22Rv1 (cell line): ENCODE results near the gene ZNF135.

Experiments
- ZFX ChIP-seq: fragments of 450-650 bp; IDR thresholded peaks from 2 replicates; pipeline ENCODE4 v1.6.1; 2017; ENCODE audit warnings: antibody characterized with exemption, borderline replicate concordance
- TF ChIP-seq, protein P1 (sequence below): fragments of 450-650 bp; IDR thresholded peaks from 2 replicates; pipeline ENCODE4 v1.5.1; 2017; ENCODE audit warnings: mild to moderate bottlenecking

GRCh38 chr19:58084596-58085347 lies 25.7 kb downstream of the ZNF135 start:
- TF ChIP-seq, protein P1, sequence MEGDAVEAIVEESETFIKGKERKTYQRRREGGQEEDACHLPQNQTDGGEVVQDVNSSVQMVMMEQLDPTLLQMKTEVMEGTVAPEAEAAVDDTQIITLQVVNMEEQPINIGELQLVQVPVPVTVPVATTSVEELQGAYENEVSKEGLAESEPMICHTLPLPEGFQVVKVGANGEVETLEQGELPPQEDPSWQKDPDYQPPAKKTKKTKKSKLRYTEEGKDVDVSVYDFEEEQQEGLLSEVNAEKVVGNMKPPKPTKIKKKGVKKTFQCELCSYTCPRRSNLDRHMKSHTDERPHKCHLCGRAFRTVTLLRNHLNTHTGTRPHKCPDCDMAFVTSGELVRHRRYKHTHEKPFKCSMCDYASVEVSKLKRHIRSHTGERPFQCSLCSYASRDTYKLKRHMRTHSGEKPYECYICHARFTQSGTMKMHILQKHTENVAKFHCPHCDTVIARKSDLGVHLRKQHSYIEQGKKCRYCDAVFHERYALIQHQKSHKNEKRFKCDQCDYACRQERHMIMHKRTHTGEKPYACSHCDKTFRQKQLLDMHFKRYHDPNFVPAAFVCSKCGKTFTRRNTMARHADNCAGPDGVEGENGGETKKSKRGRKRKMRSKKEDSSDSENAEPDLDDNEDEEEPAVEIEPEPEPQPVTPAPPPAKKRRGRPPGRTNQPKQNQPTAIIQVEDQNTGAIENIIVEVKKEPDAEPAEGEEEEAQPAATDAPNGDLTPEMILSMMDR, result no peak
- TF ChIP-seq ZFX, result no peak
